ENCODE measurements around the gene ZNF266. TPM values are rescaled to one million over a fixed set of nuclear protein-coding genes. Genes with fewer than 3 reads are reported as not detected.

ZNF266 gene
- total RNA-seq, 1 experiment from 2014 or later, result 5.2 TPM

Other genes starting within 250 kb of the ZNF266 start
- gene OR7D4, start 216.0 kb downstream of the ZNF266 start, total RNA-seq (2014; rRNA removed; shearing (Covaris generic)), result not detected in 2 replicates
- not detected in 2 replicates for gene OR7E24, start 184.6 kb downstream of the ZNF266 start, total RNA-seq (2014; rRNA removed; shearing (Covaris generic))
- gene ZNF699, start 125.7 kb downstream of the ZNF266 start, total RNA-seq (2014; rRNA removed; shearing (Covaris generic)), result 2.1 and 9.4 TPM in 2 replicates
- 0.74 and 1.1 TPM in 2 replicates for gene ZNF559, start 111.4 kb downstream of the ZNF266 start, total RNA-seq (2014; rRNA removed; shearing (Covaris generic))
- 0.03 and 0.18 TPM in 2 replicates for gene ZNF177, start 72.6 kb downstream of the ZNF266 start, total RNA-seq (2014; rRNA removed; shearing (Covaris generic))
- not detected in 2 replicates for gene ZNF560, start 63.0 kb upstream of the ZNF266 start, total RNA-seq (2014; rRNA removed; shearing (Covaris generic))
- gene ZNF426, start 103.1 kb upstream of the ZNF266 start, total RNA-seq (2014; rRNA removed; shearing (Covaris generic)), result 1.4 and 2.3 TPM in 2 replicates
- gene ZNF121, start 148.9 kb upstream of the ZNF266 start, total RNA-seq (2014; rRNA removed; shearing (Covaris generic)), result 21.5 and 26.6 TPM in 2 replicates
- 4.7 and 11.3 TPM in 2 replicates for gene ZNF561, start 185.7 kb upstream of the ZNF266 start, total RNA-seq (2014; rRNA removed; shearing (Covaris generic))
- gene ZNF562, start 239.5 kb upstream of the ZNF266 start, total RNA-seq (2014; rRNA removed; shearing (Covaris generic)), result 14.2 and 27.3 TPM in 2 replicates